Thyroid gland (tissue), 4 donors: ENCODE measurements around the gene GSN. TPM values are rescaled to one million over a fixed set of nuclear protein-coding genes. Genes with fewer than 3 reads are reported as not detected.

Experiments
- DNase-seq, 2 donors: peaks; one replicate each; pipeline ENCODE4 v3.0.0-alpha.2; 2019
- H3K27ac ChIP-seq, 3 donors: fragments of 200-600 bp; sonication (generic); 1 replicate in 2 of 3; 2 replicates in 1 of 3; pipeline ENCODE4 v1.5.1; 2016 to 2019; ENCODE audit warnings: mild to moderate bottlenecking in 1 of 3, moderate library complexity in 1 of 3
- H3K27me3 ChIP-seq: fragments of 200-600 bp; sonication (generic); one replicate; pipeline ENCODE4 v1.5.1; 2019
- H3K36me3 ChIP-seq, 2 donors: fragments of 200-600 bp; sonication (generic); one replicate each; pipeline ENCODE4 v1.5.1; 2016 to 2019
- H3K4me1 ChIP-seq, 2 donors: fragments of 200-600 bp; sonication (generic); one replicate each; pipeline ENCODE4 v1.5.1; 2017 to 2019
- H3K4me3 ChIP-seq, 3 donors: fragments of 200-600 bp; sonication (generic); replicated peaks in 1 of 3; 1 replicate in 2 of 3; 2 replicates in 1 of 3; pipeline ENCODE4 v1.5.1; 2016; ENCODE audit warnings: mild to moderate bottlenecking in 1 of 3
- H3K9me3 ChIP-seq: fragments of 200-600 bp; sonication (generic); one replicate; pipeline ENCODE4 v1.5.1; 2017
- CTCF ChIP-seq, 6 experiments: fragments of 200-600 bp in 3 of 6; fragments of 450-650 bp in 3 of 6; sonication (generic) in 3 of 6; IDR thresholded peaks; one replicate each; pipeline ENCODE4 v1.5.1; 2016 to 2019; ENCODE audit warnings: antibody characterized with exemption in 6 of 6, mild to moderate bottlenecking in 2 of 6, inconsistent platforms in 1 of 6, moderate library complexity in 1 of 6
- POLR2A ChIP-seq, 2 donors: fragments of 450-650 bp; IDR thresholded peaks; one replicate each; pipeline ENCODE4 v1.6.1; 2017; ENCODE audit warnings: antibody characterized with exemption in 2 of 2, mild to moderate bottlenecking in 2 of 2, moderate library complexity in 1 of 2
- WGBS, 2 donors: methylation state at CpG; one replicate each; pipeline ENCODE4 v1.1.5; 2017; 5-methylcytosine and 5-hydroxymethylcytosine counted together
- intact Hi-C: fragments of 100-400 bp; cut with DNase I; formaldehyde crosslinking; loops from one replicate; pipeline ENCODE4 v1.15.1; 2023
- total RNA-seq, 4 donors: library from RNA; depleted of rRNA; stranded (reverse); fragments of >200 nt; gene quantifications; one replicate each; pipeline ENCODE4 v1.2.3, GENCODE V29; 2016

The GSN gene
- total RNA-seq, 4 donors from 2014 or later: 1,151 to 1,624 (median 1,443) TPM

- TF ChIP-seq CTCF (IDR thresholded peaks at IDR 0.05) (no peak), POLR2A (IDR thresholded peaks at IDR 0.05) (no peak)
- Histone ChIP-seq H3K9me3 (no peaks in the 10 kb centered on the region), H3K4me1 (peaks cover 64 to 84% of the 10 kb centered on the region in 2 donors), H3K27ac (peak overlapping the region; percentile 75 to 83 (median 82)), H3K4me3 (no peak overlapping the region), H3K27me3 (no peaks in the 10 kb centered on the region), H3K36me3 (no peaks in the 10 kb centered on the region)
- no peak for DNase-seq
- intact Hi-C loops: no loop called here
Observed at GRCh38 chr9:121360601-121361374, 92.8 kb downstream of the GSN start.

- DNase-seq: no peak
- 22 to 34% methylated on average over 2 of the region's 2 CpGs for WGBS, 2 donors
- Histone ChIP-seq H3K4me3 (no peak overlapping the region), H3K27me3 (no peaks in the 10 kb centered on the region), H3K36me3 (no peaks in the 10 kb centered on the region), H3K27ac (peak overlapping the region; percentile 19 to 83 (median 82)), H3K9me3 (no peaks in the 10 kb centered on the region), H3K4me1 (peaks cover 73 to 92% of the 10 kb centered on the region in 2 donors)
- TF ChIP-seq POLR2A (IDR thresholded peaks at IDR 0.05): no peak
- TF ChIP-seq CTCF (IDR thresholded peaks at IDR 0.05): no peak
- intact Hi-C loops: no loop called here
Observed at GRCh38 chr9:121362813-121363621, 95.1 kb downstream of the GSN start.

- no peaks in the 10 kb centered on the region for H3K36me3 ChIP-seq
- intact Hi-C loops: no loop called here
- WGBS, 2 donors: 72 to 77% methylated on average over 1 of the region's 1 CpG
- H3K4me1 ChIP-seq: peaks cover 79 to 93% of the 10 kb centered on the region in 2 donors
- TF ChIP-seq CTCF (IDR thresholded peaks at IDR 0.05) (no peak), POLR2A (IDR thresholded peaks at IDR 0.05) (no peak)
- no peak for DNase-seq
- no peaks in the 10 kb centered on the region for H3K9me3 ChIP-seq
- no peak overlapping the region for H3K4me3 ChIP-seq
- peak overlapping the region; percentile 43 to 83 (median 82) for H3K27ac ChIP-seq
- no peaks in the 10 kb centered on the region for H3K27me3 ChIP-seq
Observed at GRCh38 chr9:121363622-121363961, 95.6 kb downstream of the GSN start.

GRCh38 chr9:121364077-121364476 lies 96.1 kb downstream of the GSN start:
- peaks cover 79 to 88% of the 10 kb centered on the region in 2 donors for H3K4me1 ChIP-seq
- 77 to 83% methylated on average over 5 of the region's 5 CpGs for WGBS, 2 donors
- H3K27ac ChIP-seq: peak overlapping the region; percentile 43 to 83 (median 82)
- no peaks in the 10 kb centered on the region for H3K36me3 ChIP-seq
- TF ChIP-seq POLR2A (IDR thresholded peaks at IDR 0.05) (no peak), CTCF (IDR thresholded peaks at IDR 0.05) (no peak)
- intact Hi-C loops: no loop called here
- DNase-seq: no peak
- no peaks in the 10 kb centered on the region for H3K9me3 ChIP-seq
- H3K4me3 ChIP-seq: no peak overlapping the region
- H3K27me3 ChIP-seq: no peaks in the 10 kb centered on the region

- TF ChIP-seq CTCF (IDR thresholded peaks at IDR 0.05): no peak
- TF ChIP-seq POLR2A (IDR thresholded peaks at IDR 0.05): no peak
- DNase-seq: no peak
- no peaks in the 10 kb centered on the region for H3K27me3 ChIP-seq
- H3K4me1 ChIP-seq: peaks cover 76 to 80% of the 10 kb centered on the region in 2 donors
- no peaks in the 10 kb centered on the region for H3K9me3 ChIP-seq
- no peak overlapping the region for H3K4me3 ChIP-seq
- peak overlapping the region in 2 of 3 donors; percentile 82 to 83 for H3K27ac ChIP-seq
- intact Hi-C loops: no loop called here
- no peaks in the 10 kb centered on the region for H3K36me3 ChIP-seq
Observed at GRCh38 chr9:121364886-121365285, 96.9 kb downstream of the GSN start.
